Hepatocyte (in vitro differentiated cells): ENCODE data around the gene TMEM117. TPM values are rescaled to one million over a fixed set of nuclear protein-coding genes. Genes with fewer than 3 reads are reported as not detected.
"Not testable (repeated sequence)": the region's sequence is repeated elsewhere in the genome, so short reads cannot be mapped to it uniquely, and the experiment has no call there.

ENCODE experiments used
- DNase-seq: peaks from one replicate; pipeline ENCODE4 v3.0.0-alpha.2; 2016; ENCODE audit warnings: low spot score
- H2AFZ ChIP-seq: fragments of 200-600 bp; sonication (generic); 2 replicates; pipeline ENCODE4 v1.6.0; 2016; ENCODE audit warnings: antibody characterized with exemption, mild to moderate bottlenecking
- H3K27ac ChIP-seq: fragments of 200-600 bp; sonication (generic); 2 replicates; pipeline ENCODE4 v1.5.1; 2016; ENCODE audit warnings: mild to moderate bottlenecking
- H3K27me3 ChIP-seq: fragments of 200-600 bp; sonication (generic); 2 replicates; pipeline ENCODE4 v1.6.1; 2016
- H3K36me3 ChIP-seq: fragments of 200-600 bp; sonication (generic); replicated peaks from 2 replicates; pipeline ENCODE4 v1.5.1; 2016; ENCODE audit warnings: low read depth; ENCODE audit not compliant: insufficient read depth
- H3K4me1 ChIP-seq: fragments of 200-600 bp; sonication (generic); 2 replicates; pipeline ENCODE4 v1.5.1; 2016; ENCODE audit warnings: mild to moderate bottlenecking, moderate library complexity; ENCODE audit not compliant: insufficient read depth
- H3K4me2 ChIP-seq: fragments of 200-600 bp; sonication (generic); 2 replicates; pipeline ENCODE4 v1.6.0; 2016
- H3K4me3 ChIP-seq: fragments of 200-600 bp; sonication (generic); 2 replicates; pipeline ENCODE4 v1.5.1; 2016; ENCODE audit warnings: mild to moderate bottlenecking
- H3K79me2 ChIP-seq: fragments of 200-600 bp; sonication (generic); 2 replicates; pipeline ENCODE4 v1.6.0; 2017; ENCODE audit warnings: mild to moderate bottlenecking
- H3K9me2 ChIP-seq: fragments of 200-600 bp; sonication (generic); replicated peaks from 2 replicates; pipeline ENCODE4 v1.6.0; 2017; ENCODE audit warnings: mild to moderate bottlenecking; ENCODE audit not compliant: insufficient read depth
- H3K9me3 ChIP-seq: fragments of 200-600 bp; sonication (generic); 2 replicates; pipeline ENCODE4 v1.5.1; 2016; ENCODE audit warnings: low read depth, mild to moderate bottlenecking
- H4K20me1 ChIP-seq: fragments of 200-600 bp; sonication (generic); 2 replicates; pipeline ENCODE4 v1.6.0; 2016; ENCODE audit warnings: mild to moderate bottlenecking; ENCODE audit not compliant: insufficient read depth, poor library complexity, severe bottlenecking
- CTCF ChIP-seq: fragments of 200-600 bp; sonication (generic); IDR thresholded peaks from 2 replicates; pipeline ENCODE4 v1.5.1; 2016; ENCODE audit warnings: antibody characterized with exemption, mild to moderate bottlenecking; ENCODE audit not compliant: poor library complexity
- EZH2 ChIP-seq: fragments of 200-600 bp; sonication (generic); IDR thresholded peaks from 2 replicates; pipeline ENCODE4 v1.6.1; 2016; ENCODE audit warnings: antibody characterized with exemption, mild to moderate bottlenecking, borderline replicate concordance
- EZH2phosphoT487 ChIP-seq: fragments of 200-600 bp; sonication (generic); IDR thresholded peaks from one replicate; pipeline ENCODE4 v1.6.1; 2018; ENCODE audit warnings: antibody characterized with exemption, mild to moderate bottlenecking, low read depth, moderate library complexity; ENCODE audit not compliant: unreplicated experiment, severe bottlenecking
- WGBS: methylation state at CpG from one replicate; pipeline ENCODE4 v1.1.6; 2016; ENCODE audit warnings: low lambda C conversion rate; ENCODE audit errors: missing lambda C conversion rate; 5-methylcytosine and 5-hydroxymethylcytosine counted together
- polyA plus RNA-seq: library from polyadenylated mRNA; unstranded; fragments of >200 nt; fragmentation: Nextera tagmentation; extraction: Ambion mirVana; gene quantifications from 2 replicates; pipeline ENCODE4 v1.2.1, GENCODE V29; 2016
- total RNA-seq: library from RNA; depleted of rRNA; stranded (reverse); fragments of >200 nt; gene quantifications from 2 replicates; pipeline ENCODE4 v1.2.3, GENCODE V29; 2014

The TMEM117 gene
- total and polyA plus RNA-seq, 2 experiments from 2014 or later, result 12.4 to 47.1 TPM

GRCh38 chr12:44034906-44035305 is 199.0 kb downstream of the TMEM117 start:
- Histone ChIP-seq H3K9me3 (peaks cover 21% of the 10 kb centered on the region), H3K9me2 (no peaks in the 10 kb centered on the region), H2AFZ (no peak overlapping the region), H3K4me3 (no peak overlapping the region), H3K27me3 (no peaks in the 10 kb centered on the region), H3K79me2 (no peaks in the 10 kb centered on the region), H3K4me1 (no peaks in the 10 kb centered on the region), H3K36me3 (no peaks in the 10 kb centered on the region), H4K20me1 (no peaks in the 10 kb centered on the region), H3K27ac (no peak overlapping the region), H3K4me2 (no peak overlapping the region)
- whole genome bisulfite sequencing, result 93% methylated on average over 5 of the region's 5 CpGs
- no peak for DNase-seq
- TF ChIP-seq CTCF (no peak), EZH2phosphoT487 (no peak), EZH2 (no peak)

GRCh38 chr12:44036875-44037443 is 201.1 kb downstream of the TMEM117 start:
- WGBS, result 95% methylated on average over 7 of the region's 7 CpGs
- TF ChIP-seq EZH2, result no peak
- no peak for TF ChIP-seq EZH2phosphoT487
- TF ChIP-seq CTCF, result no peak
- no peak overlapping the region for H3K4me2 ChIP-seq
- H2AFZ ChIP-seq, result no peak overlapping the region
- H3K27me3 ChIP-seq, result no peaks in the 10 kb centered on the region
- no peaks in the 10 kb centered on the region for H3K9me2 ChIP-seq
- H4K20me1 ChIP-seq, result no peaks in the 10 kb centered on the region
- no peaks in the 10 kb centered on the region for H3K79me2 ChIP-seq
- H3K9me3 ChIP-seq, result peaks cover 3% of the 10 kb centered on the region
- no peak overlapping the region for H3K27ac ChIP-seq
- DNase-seq, result no peak
- H3K36me3 ChIP-seq, result no peaks in the 10 kb centered on the region
- no peak overlapping the region for H3K4me3 ChIP-seq
- no peaks in the 10 kb centered on the region for H3K4me1 ChIP-seq

- WGBS, result 94% methylated on average over 5 of the region's 5 CpGs
- no peak overlapping the region for H2AFZ ChIP-seq
- DNase-seq, result no peak
- no peak overlapping the region for H3K4me2 ChIP-seq
- no peaks in the 10 kb centered on the region for H3K27me3 ChIP-seq
- TF ChIP-seq EZH2 (no peak), EZH2phosphoT487 (no peak), CTCF (no peak)
- H3K4me1 ChIP-seq, result no peaks in the 10 kb centered on the region
- no peaks in the 10 kb centered on the region for H3K79me2 ChIP-seq
- no peaks in the 10 kb centered on the region for H4K20me1 ChIP-seq
- H3K9me3 ChIP-seq, result no peaks in the 10 kb centered on the region
- H3K27ac ChIP-seq, result no peak overlapping the region
- no peaks in the 10 kb centered on the region for H3K9me2 ChIP-seq
- no peak overlapping the region for H3K4me3 ChIP-seq
- H3K36me3 ChIP-seq, result no peaks in the 10 kb centered on the region
Observed at GRCh38 chr12:44038411-44038810, 202.5 kb downstream of the TMEM117 start.

- H3K4me2 ChIP-seq, H3K79me2 ChIP-seq, H3K4me3 ChIP-seq, DNase-seq, H4K20me1 ChIP-seq, H3K9me3 ChIP-seq, H3K27ac ChIP-seq, H3K9me2 ChIP-seq, H3K36me3 ChIP-seq, H3K27me3 ChIP-seq, H2AFZ ChIP-seq, H3K4me1 ChIP-seq: not testable (repeated sequence)
- 91% methylated on average over 2 of the region's 2 CpGs for WGBS
Observed at GRCh38 chr12:44044491-44044890, 208.6 kb downstream of the TMEM117 start.
